HEK293 (cell line): ENCODE results near the gene GMPS.

ENCODE experiments used
- CTCF ChIP-seq: fragments of 450-650 bp; formaldehyde crosslinking; IDR thresholded peaks from 2 replicates; pipeline ENCODE4 v1.5.1; 2016; ENCODE audit warnings: missing biosample characterization, missing genetic modification characterization
- RBAK ChIP-seq: fragments of 450-650 bp; formaldehyde crosslinking; IDR thresholded peaks from 2 replicates; pipeline ENCODE4 v1.5.1; 2016; ENCODE audit warnings: missing biosample characterization, missing genetic modification characterization
- ZBTB11 ChIP-seq: fragments of 450-650 bp; formaldehyde crosslinking; conservative IDR thresholded peaks from 2 replicates; pipeline ENCODE4 v1.5.1; 2016; ENCODE audit warnings: low read depth, missing biosample characterization, missing genetic modification characterization
- ZEB2 ChIP-seq: fragments of 450-650 bp; formaldehyde crosslinking; IDR thresholded peaks from 2 replicates; pipeline ENCODE4 v1.5.1; 2016; ENCODE audit warnings: missing biosample characterization, missing genetic modification characterization
- ZNF274 ChIP-seq, 2 experiments: fragments of 200-500 bp in 1 of 2; fragments of 450-650 bp in 1 of 2; sonication (Bioruptor generic) in 1 of 2; formaldehyde crosslinking in 1 of 2; IDR thresholded peaks; 2 replicates each; pipeline versions ENCODE4 v1.5.1 to v1.6.1; 2014 to 2016; ENCODE audit warnings: borderline replicate concordance in 1 of 2, inconsistent platforms in 1 of 2, low read length in 1 of 2, missing biosample characterization in 1 of 2, missing genetic modification characterization in 1 of 2
- ZNF37A ChIP-seq: fragments of 450-650 bp; IDR thresholded peaks from 2 replicates; pipeline ENCODE4 v1.5.1; 2018; ENCODE audit warnings: missing biosample characterization, missing genetic modification characterization
- ZNF747 ChIP-seq: fragments of 450-650 bp; formaldehyde crosslinking; IDR thresholded peaks from 2 replicates; pipeline ENCODE4 v1.5.1; 2016; ENCODE audit warnings: missing biosample characterization, missing genetic modification characterization
- ZSCAN18 ChIP-seq: fragments of 450-650 bp; formaldehyde crosslinking; IDR thresholded peaks from 2 replicates; pipeline ENCODE4 v1.5.1; 2016; ENCODE audit warnings: missing biosample characterization, missing genetic modification characterization

DNA sequence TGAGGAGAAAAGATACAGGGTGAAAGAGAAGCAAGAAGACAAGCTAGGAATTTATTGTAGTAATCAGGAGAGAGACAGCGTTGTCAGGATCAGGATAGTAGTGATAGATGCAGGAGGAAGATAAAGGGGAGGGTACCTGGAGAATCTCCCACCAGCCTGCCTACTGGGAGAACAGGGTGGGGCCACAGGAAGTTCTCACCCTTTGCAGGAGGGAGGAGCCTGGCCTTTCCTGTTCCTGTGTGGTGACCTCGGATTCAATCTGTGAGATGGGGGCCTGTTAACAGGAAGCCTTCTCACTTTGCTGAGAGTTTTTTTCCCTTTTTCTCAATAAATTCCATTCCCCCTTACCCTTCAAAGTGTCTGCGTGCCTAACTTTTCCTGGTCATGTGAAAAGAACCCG, 37.6 kb downstream of the GMPS start:
- TF ChIP-seq CTCF (tag by site-specific recombination), result no peak
- TF ChIP-seq RBAK (tag by site-specific recombination), result no peak
- TF ChIP-seq ZSCAN18, result no peak
- no peak for TF ChIP-seq ZNF747
- TF ChIP-seq ZBTB11 (tag by site-specific recombination), result no peak
- TF ChIP-seq ZEB2 (tag by site-specific recombination), result no peak
- no peak for TF ChIP-seq ZNF37A (tag by site-specific recombination)
- no peak for TF ChIP-seq ZNF274 (IDR thresholded peaks at IDR 0.05; ENCODE audit: low read length)
- TF ChIP-seq ZNF274 (tag by site-specific recombination; IDR thresholded peaks at IDR 0.05; ENCODE audit: borderline replicate concordance), result no peak
